ENCODE data around the gene SSH2.
"Not testable (repeated sequence)": the region's sequence is repeated elsewhere in the genome, so short reads cannot be mapped to it uniquely, and the experiment has no call there.

The SSH2 gene, protein sequence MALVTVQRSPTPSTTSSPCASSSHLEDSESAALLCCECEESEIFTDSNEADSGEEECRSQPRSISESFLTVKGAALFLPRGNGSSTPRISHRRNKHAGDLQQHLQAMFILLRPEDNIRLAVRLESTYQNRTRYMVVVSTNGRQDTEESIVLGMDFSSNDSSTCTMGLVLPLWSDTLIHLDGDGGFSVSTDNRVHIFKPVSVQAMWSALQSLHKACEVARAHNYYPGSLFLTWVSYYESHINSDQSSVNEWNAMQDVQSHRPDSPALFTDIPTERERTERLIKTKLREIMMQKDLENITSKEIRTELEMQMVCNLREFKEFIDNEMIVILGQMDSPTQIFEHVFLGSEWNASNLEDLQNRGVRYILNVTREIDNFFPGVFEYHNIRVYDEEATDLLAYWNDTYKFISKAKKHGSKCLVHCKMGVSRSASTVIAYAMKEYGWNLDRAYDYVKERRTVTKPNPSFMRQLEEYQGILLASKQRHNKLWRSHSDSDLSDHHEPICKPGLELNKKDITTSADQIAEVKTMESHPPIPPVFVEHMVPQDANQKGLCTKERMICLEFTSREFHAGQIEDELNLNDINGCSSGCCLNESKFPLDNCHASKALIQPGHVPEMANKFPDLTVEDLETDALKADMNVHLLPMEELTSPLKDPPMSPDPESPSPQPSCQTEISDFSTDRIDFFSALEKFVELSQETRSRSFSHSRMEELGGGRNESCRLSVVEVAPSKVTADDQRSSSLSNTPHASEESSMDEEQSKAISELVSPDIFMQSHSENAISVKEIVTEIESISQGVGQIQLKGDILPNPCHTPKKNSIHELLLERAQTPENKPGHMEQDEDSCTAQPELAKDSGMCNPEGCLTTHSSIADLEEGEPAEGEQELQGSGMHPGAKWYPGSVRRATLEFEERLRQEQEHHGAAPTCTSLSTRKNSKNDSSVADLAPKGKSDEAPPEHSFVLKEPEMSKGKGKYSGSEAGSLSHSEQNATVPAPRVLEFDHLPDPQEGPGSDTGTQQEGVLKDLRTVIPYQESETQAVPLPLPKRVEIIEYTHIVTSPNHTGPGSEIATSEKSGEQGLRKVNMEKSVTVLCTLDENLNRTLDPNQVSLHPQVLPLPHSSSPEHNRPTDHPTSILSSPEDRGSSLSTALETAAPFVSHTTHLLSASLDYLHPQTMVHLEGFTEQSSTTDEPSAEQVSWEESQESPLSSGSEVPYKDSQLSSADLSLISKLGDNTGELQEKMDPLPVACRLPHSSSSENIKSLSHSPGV (N-terminal part only)

DNA sequence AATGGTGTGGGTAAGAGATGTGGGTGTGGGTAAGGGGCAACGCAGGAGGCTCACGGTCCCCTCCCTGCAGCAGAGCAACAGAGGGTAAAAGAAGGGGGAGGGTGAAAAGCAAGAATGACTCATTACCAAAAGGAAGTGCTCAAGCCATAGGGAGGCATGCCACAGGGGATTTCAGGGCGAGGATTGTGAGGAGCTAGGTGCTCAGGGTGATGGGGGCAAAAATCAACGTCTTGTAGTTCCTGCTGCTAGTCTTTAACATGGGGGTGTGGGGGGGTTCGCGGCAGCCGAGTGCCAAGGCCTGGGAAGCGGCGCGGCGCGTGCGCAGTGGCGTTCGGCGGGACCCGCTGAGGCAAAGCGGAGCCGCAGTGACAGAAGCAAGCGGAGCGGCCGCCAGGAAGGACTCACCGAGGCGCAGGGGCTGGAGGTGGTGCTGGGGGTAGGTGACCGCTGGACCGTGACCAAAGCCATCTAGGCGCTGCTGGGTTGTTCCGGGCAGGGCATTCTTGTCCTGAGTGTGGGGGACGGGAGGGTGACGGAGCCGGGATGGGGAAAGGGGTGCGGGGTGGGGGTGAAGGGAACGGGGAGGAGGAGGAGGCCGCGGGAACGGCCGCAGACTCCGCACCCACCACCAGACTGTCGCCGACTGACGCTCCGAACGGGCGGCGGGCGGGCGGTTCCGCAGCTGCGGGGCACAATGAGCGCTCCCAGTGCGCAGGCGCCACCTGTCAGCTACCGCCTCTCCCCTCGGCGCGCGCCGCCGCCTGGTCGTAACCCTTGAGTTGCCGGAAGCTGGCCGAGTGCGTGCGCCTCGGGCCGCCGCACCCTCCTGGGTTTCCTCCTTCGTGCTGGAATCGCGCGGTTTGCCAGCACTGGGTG, at the start of gene SSH2:
Gene SSH2, minus strand, starts transcription at position 696 of the 876 bp plus-strand sequence. Its CDS starts 228 bp downstream, at position 468.
- peak; percentile 83 for DNase-seq (ENCODE audit: low read depth)

DNA sequence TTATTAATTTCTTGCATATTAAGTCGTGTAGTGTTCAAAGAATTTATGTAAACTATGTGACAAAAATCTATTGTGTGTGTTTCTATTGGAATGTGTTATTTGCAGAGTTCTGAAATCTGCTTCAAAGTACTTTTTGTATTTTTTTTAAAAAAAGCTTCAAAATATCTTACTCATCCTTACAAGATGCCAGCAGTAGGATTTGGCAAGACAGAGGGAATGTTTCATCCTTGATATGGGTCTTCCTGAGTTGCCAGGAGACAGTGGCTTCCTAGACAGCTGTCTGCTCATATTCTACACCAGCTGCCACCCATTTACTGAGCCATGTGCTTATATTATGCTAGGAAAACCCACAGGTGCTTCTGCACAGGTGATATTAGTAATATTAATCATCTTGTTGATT, 47.8 kb upstream of the SSH2 start:
- DNase-seq (ENCODE audit: low read depth) = no peak

GRCh38 chr17:29973005-29973404, 43.0 kb upstream of the SSH2 start:
- no peak for DNase-seq (ENCODE audit: low read depth)

- DNase-seq (ENCODE audit: low read depth) = no peak
These were observed 42.2 kb upstream of the SSH2 start for GRCh38 chr17:29972277-29972676.

GRCh38 chr17:29968271-29968670, 38.2 kb upstream of the SSH2 start:
- DNase-seq (ENCODE audit: low read depth) = no peak

- no peak for DNase-seq (ENCODE audit: low read depth)
These were observed 32.6 kb upstream of the SSH2 start for GRCh38 chr17:29962656-29963055.

DNA sequence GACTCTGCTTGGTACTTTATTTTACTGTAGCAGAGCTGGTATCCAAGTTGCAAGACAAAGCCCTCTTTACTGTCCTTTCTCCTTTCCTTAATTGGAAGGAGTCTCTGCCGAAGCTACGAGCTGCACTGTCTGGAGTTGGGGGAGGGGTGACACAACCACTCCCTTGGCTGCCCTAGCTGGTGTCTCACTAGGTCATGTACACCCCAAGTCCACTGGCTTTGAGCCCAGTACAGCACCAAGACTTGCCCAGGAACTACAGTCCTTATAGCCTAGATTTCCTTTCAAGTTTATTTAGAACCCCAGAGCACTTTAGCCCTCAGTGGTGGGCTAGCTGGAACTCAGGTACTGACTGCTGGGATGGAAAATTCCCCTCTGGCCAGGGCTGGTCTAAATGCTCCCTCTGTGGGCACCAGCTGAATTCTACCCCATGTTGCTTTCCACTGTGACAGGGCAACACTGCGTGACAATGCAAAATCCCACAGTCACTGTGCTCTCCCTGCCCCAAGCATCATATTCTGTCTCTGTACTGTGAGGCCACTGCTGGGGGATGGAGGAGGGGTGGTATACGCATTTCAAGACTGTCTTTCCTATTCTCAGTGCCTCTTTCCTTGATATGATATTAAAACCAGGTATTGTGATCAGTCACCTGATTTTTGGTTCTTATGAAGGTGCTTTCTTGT, 29.8 kb upstream of the SSH2 start:
- no peak for DNase-seq (ENCODE audit: low read depth)

GRCh38 chr17:29958947-29959657, 29.1 kb upstream of the SSH2 start:
- no peak for DNase-seq (ENCODE audit: low read depth)

GRCh38 chr17:29957488-29957887, 27.5 kb upstream of the SSH2 start:
- DNase-seq (ENCODE audit: low read depth) = not testable (repeated sequence)

DNA sequence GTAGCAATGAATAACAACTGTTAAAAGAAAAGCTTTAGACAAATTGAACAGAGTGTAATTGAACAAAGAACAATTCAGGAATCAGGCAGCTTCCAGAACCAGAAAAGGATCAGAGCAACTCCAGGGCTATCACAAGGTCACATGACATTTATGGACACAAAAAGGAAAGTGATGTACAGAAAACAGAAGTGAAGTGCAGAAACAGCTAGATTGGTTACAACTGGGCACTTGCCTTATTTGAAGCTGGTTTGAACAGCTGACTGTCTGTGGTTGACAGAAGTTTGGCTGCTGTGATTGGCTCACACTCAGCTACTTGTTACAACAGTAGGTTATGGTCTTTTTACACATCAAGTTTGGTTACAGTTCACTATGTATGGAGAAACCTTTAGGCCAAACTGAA, 26.2 kb upstream of the SSH2 start:
- DNase-seq (ENCODE audit: low read depth) = no peak

DNA sequence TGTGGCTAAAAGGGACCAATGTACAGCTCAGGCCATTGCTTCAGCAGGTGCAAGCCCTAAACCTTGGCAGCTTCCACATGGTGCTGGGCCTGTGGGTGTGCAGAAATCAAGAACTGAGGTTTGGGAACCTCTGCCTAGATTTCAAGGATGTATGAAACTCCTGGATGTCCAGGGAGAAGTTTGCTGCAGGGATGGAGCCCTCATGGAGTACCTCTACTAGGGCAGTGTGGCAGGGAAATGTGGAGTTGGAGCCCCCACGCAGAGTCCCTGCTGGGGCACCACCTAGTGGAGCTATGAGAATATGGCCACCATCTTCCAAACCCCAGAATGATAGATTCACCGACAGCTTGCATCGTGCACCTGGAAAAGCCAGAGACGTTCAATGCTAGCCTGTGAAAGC, 24.4 kb upstream of the SSH2 start:
- no peak for DNase-seq (ENCODE audit: low read depth)

DNA sequence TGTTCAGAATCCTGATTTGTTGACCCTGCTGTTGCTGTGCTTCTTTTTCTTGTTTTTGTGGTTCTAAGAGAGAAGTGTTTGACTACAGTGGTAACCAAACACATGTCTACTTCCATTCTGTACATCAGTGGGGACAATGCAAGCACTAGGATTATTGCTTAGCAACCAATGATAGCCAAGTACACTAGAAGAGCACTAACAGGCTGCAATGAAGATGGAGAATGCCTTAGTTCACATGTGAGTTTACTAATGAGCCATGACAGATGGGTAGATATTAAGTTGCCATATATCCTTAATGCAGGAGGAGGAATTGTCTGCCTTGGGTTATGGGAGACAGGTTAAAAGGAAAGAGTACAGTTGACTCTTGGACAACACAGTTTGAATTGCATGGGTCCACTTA, 19.7 kb upstream of the SSH2 start:
- no peak for DNase-seq (ENCODE audit: low read depth)

- DNase-seq (ENCODE audit: low read depth) = no peak
These were observed 18.6 kb upstream of the SSH2 start for GRCh38 chr17:29948448-29949215.

- no peak for DNase-seq (ENCODE audit: low read depth)
These were observed 15.3 kb upstream of the SSH2 start for GRCh38 chr17:29945281-29945680.

DNA sequence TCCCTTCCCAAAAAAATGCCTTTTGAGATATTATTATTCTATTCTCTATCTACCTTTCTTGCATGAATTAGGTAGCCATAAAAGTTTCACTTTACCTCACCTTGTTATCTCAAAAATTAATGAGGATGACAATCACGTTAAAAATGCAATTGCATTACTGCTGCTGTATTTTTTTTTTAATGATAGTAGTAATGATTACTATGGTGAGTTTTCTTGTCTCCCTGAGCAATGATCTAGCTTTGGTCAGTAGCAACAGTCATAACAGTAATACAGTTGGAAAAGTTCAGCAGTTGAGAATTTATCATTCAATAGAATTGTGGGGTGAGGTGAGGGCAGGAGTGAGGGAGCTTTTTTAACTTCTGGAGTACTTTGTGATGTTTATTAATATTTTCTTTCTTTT, 11.3 kb upstream of the SSH2 start, which contains the start of gene EFCAB5:
Gene EFCAB5, plus strand, starts transcription at position 301 of the 400 bp plus-strand sequence. CDS start 163 bp downstream, outside the sequence.
- DNase-seq (ENCODE audit: low read depth) = no peak

- no peak for DNase-seq (ENCODE audit: low read depth)
These were observed 6.7 kb upstream of the SSH2 start for GRCh38 chr17:29936724-29937123.

DNA sequence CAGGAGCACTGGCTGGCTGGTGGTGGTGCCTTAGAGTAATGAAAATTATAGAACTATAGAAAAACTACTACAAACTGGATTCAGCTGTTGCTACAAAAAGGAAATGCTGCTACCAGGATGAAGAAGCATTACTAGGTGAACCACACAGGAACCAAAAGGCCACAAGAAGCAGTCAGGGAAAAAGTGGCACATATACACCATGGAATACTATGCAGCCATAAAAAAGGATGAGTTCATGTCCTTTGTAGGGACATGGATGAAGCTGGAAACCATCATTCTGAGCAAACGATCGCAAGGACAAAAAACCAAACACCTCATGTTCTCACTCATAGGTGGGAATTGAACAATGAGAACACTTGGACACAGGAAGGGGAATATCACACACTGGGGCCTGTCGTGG, 5.9 kb upstream of the SSH2 start:
- DNase-seq (ENCODE audit: low read depth) = not testable (repeated sequence)

- no peak for DNase-seq (ENCODE audit: low read depth)
These were observed 3.4 kb upstream of the SSH2 start for GRCh38 chr17:29933379-29933778.
